Measurements from ENCODE around the gene ASF1A.

Gene ASF1A

GRCh38 chr6:118953391-118953790, 59.4 kb downstream of the ASF1A start:
- no peak for FAIRE-seq
- DNase-seq (ENCODE audit: extremely low spot score, insufficient read length, low read depth): no peak

All from GM18507 (cell line).